Activated CD8-positive, alpha-beta memory T cell treated with anti-CD3 and anti-CD28 coated beads for 1 hour (primary cell): Measurements from ENCODE around the gene DSG1.
"Not testable (repeated sequence)": the region's sequence is repeated elsewhere in the genome, so short reads cannot be mapped to it uniquely, and the experiment has no call there.

Source experiments
- DNase-seq, 2 donors: peaks; one replicate each; pipeline ENCODE4 v3.0.0-alpha.2; 2020; ENCODE audit warnings: low read depth in 1 of 2; ENCODE audit errors: extremely low read depth in 1 of 2

The DSG1 gene

GRCh38 chr18:31317860-31318259 is at the start of gene DSG1:
TSS of gene DSG1 (plus strand) at chr18:31318160. CDS start at chr18:31318301, 141 bp downstream.
- no peak for DNase-seq

- DNase-seq = no peak
Measured at GRCh38 chr18:31268985-31269406, 49.0 kb upstream of the DSG1 start.

GRCh38 chr18:31269566-31269965 is 48.4 kb upstream of the DSG1 start:
- no peak for DNase-seq

- DNase-seq = no peak
Measured at GRCh38 chr18:31270578-31270977, 47.4 kb upstream of the DSG1 start.

- DNase-seq = no peak
Measured at GRCh38 chr18:31273812-31274527, 44.0 kb upstream of the DSG1 start.

GRCh38 chr18:31274931-31275330 is 43.0 kb upstream of the DSG1 start:
- no peak for DNase-seq

GRCh38 chr18:31275722-31276463 is 42.1 kb upstream of the DSG1 start:
- DNase-seq = no peak

GRCh38 chr18:31278609-31279071 is 39.3 kb upstream of the DSG1 start:
- no peak for DNase-seq

GRCh38 chr18:31280502-31280901 is 37.5 kb upstream of the DSG1 start:
- no peak for DNase-seq

GRCh38 chr18:31281437-31281836 is 36.5 kb upstream of the DSG1 start:
- no peak for DNase-seq

- not testable (repeated sequence) for DNase-seq
Measured at GRCh38 chr18:31289446-31289845, 28.5 kb upstream of the DSG1 start.

GRCh38 chr18:31291688-31292087 is 26.3 kb upstream of the DSG1 start:
- DNase-seq = no peak

GRCh38 chr18:31294199-31294747 is 23.7 kb upstream of the DSG1 start:
- no peak for DNase-seq

- no peak for DNase-seq
Measured at GRCh38 chr18:31297248-31297647, 20.7 kb upstream of the DSG1 start.

GRCh38 chr18:31301201-31301655 is 16.7 kb upstream of the DSG1 start:
- DNase-seq = no peak

- DNase-seq = no peak
Measured at GRCh38 chr18:31302991-31303390, 15.0 kb upstream of the DSG1 start.

GRCh38 chr18:31303771-31304170 is 14.2 kb upstream of the DSG1 start:
- no peak for DNase-seq

GRCh38 chr18:31309115-31309514 is 8.8 kb upstream of the DSG1 start:
- no peak for DNase-seq

- no peak for DNase-seq
Measured at GRCh38 chr18:31316974-31317373, 986 bp upstream of the DSG1 start.

- DNase-seq = no peak
Measured at GRCh38 chr18:31321719-31322118, 3.8 kb downstream of the DSG1 start.

- DNase-seq = no peak
Measured at GRCh38 chr18:31325051-31325450, 7.1 kb downstream of the DSG1 start.
